Right hindlimb (tissue), 1 donor: ENCODE data around the gene KCNK3.
"Not testable (repeated sequence)": the region's sequence is repeated elsewhere in the genome, so short reads cannot be mapped to it uniquely, and the experiment has no call there.

ENCODE experiments used
- DNase-seq: peaks from one replicate; pipeline ENCODE4 v3.0.0-alpha.2; 2018

KCNK3 gene

DNA sequence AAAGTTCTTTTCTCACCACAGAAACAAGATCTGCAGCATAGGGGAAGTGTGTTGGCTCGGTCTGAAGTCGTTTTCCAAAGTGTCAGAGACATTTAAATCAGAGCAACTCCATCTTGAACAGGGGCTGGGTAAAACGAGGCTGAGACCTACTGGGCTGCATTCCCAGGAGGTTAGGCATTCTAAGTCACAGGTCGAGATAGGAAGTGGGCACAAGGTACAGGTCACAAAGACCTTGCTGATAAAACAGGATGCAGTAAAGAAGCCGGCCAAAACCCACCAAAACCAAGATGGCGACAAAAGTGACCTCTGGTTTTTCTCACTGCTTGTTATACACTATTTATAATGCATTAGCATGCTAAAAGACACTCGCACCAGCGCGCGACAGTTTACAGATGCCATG is 68.5 kb downstream of the KCNK3 start:
- not testable (repeated sequence) for DNase-seq

DNA sequence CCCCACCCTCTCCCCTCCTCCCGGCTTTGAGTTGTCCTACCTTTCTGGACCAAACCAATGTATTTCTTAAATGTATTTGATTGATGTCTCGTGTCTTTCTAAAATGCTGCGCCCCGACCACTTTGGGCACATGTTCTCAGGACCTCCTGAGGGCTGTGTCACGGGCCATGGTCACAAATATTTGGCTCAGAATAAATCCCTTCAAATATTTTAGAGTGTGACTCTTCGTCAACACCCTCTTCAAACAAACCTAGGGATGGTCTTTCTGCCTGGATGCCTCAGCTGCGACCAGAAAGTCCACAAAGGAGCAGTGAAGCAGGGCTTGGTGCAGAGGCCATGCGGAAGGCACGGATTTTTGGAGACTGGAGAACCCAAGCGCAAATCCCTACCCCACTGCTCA is 70.5 kb downstream of the KCNK3 start:
- DNase-seq = no peak

DNA sequence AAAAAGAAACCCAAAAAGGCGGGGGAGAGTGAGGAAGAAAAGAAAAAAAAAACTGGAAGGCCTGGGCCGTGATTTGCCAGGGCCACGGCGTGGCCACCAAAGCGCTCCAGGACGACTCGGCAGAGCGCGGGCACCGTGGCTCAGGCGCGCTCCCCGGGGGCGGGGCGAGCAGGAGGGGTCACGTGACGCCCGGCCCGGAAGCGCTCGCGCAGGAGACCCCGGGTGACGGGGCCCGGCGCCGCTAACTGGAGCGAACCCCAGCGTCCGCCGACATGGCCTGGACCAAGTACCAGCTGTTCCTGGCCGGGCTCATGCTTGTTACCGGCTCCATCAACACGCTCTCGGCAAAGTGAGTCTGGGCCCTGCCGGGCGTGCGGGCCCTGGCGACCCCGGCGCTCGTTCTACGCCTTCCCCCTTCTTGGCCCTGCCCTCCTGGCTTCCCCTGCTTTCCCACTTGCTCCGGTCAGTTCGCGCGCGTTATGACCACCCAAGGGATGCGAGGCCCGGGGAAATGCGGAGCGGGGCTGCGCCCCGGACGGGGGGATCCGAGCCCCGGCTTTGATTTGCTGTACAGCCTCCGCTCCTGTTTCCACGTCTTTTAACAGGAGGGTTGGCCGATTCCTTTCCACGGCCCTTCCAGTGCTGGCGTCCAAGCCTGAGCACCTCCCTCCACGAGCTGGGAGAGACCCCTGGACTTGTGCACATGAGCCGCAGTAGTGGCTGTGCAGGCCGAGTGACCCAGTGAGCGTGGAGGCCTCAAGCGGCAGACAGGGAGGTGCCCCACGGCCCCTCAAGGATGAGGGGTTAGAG is 71.8 kb downstream of the KCNK3 start, which contains the start of gene SLC35F6:
TSS of gene SLC35F6 (plus strand) at position 207 of the 810 bp plus-strand sequence. CDS start at position 273, 66 bp downstream.
- peak; percentile 88 for DNase-seq

DNA sequence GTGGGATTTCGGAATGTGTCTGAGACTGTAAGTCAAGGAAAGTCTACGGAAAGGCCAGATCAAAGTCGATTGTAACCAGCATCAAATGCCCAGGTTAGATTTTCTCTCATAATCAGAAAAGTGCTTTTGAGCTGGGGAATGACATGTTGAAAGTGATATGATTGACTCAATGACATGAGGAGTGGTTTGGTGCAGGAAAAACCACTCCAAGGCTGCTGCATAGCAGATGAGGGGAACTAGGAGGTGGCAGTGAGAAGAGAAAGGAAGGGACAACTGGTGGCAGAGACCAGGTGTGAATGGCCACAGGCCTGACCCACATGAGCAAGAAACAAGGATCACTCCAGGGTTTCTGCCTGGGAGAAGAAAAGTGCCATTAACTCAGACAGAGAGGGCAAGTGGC is 72.4 kb downstream of the KCNK3 start:
- DNase-seq = no peak

DNA sequence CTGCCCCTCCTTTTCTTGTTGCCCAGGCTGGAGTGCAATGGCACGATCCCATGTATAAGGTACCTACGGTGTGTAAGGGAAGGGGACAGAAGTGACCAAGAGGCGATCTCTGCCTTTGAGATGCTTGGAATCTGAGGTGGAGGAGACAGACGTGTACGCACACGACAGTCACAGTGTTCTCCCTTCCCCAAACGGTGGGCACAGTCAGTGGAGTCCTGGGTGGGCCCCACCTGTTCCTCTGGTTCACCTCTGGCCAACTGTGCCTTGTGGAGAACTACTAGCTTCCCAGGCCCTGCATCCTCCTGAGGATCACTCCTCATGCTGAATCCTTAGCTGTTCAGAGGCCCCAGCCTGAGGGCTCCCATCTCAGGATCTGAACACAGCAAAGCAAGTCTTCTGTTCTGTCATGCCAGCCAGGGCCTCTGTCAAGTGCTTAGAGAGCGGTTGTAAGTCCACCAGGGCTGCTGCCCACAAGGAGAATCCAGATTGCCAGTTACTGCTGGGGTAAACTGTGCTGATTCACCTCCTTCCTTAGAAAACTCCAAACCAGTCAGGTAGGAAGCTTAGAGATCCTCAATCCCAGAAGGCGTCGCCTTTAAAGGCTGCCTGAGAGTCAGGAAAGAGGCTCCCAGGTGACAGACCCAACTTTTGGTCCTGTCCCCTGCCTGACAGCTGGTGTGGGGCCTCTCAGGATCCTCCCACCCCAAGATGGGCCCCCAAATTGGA is 73.1 kb downstream of the KCNK3 start:
- DNase-seq = no peak

DNA sequence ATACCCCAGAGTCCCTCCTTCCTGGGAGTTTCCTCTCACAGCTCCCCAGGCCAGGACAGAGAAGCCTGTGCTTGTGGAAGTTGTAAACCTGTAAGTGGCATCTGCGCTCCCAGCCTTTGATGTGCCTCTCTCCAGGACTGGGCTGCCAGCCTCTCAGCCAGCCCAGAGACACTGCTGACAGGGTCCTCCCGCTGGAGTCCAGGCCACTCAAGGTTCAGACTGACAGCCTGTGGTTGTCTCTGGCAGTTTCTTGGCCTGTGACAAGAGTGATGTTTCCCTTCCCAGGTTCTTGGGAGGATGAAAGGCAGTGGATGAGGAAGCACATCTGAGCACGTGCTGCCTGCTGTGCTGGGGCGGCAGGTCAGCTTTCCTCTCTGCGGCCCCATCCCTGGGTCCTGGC is 74.6 kb downstream of the KCNK3 start:
- DNase-seq = no peak

DNA sequence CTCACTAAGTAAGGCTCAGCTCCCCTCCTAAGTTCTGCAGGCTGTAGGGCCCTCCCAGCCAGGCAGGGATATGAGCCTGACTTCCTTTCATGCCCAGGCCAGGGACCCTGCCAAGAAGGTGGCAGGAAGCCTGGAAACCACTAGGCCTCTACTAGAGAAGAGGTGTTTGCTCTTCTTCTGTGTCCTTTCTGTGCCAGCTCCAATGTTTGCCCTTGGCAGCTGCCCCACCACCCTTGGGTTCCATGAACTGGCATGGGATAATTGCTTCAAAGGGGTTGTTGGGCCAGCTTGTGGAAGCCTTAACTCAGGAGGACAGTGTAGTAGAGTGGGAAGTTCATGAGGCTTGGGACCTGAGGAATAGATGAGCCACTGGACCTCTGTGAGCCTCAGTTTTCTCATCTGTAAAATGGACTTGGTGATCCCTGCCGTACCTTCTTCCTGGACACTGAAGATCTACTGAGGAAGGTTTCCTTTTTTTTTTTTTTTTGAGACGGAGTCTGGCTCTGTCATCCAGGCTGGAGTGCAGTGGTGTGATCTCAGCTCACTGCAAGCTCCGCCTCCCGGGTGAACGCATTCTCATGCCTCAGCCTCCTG is 75.5 kb downstream of the KCNK3 start:
- DNase-seq = no peak

DNA sequence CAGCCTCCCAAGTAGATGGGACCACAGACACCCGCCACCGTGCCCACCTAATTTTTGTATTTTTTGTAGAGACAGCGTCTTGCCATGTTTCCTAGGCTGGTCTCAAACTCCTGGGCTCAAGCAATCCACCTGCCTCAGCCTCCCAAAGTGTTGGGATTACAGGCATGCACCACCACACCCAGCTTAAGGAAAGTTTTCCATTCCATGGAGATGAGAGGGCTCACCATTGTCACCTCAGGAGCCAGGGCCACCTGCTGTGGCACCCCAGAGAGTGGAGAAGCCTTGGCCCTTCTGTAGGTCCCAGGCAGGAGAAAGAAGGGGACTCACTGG is 76.2 kb downstream of the KCNK3 start:
- DNase-seq = no peak

DNA sequence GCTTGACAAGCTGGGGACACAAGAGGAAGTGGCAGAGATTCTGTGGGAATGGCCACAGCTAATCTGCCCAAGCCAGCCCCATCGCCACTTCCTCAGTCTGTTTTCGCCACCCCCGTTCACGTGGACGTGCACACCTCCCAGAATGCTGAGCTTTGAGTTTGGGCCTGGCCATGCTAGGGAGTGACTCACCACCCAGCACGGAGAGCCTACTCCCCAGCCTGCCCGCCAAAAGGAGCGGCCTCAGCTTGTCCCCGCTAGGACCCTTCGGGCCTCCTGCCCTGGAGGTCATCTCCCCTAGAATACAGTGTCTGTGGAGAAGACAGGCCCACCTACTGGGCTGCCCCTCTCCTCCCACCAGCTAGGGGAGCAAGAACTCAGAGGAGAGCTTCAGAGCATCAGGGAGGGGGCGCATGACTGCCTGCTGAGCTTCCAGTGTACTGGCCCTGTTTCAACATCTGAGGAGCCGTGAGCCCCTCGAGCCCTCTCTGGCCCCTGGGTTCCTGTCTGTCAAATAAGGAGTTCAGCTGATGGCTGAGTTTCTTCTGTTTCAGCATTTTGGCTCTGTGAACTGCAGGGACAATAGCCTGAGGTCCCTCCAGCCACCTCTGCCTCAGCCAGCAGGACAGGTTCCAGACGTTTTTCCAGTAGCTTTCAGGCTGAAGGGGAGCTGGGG is 76.7 kb downstream of the KCNK3 start:
- peak; percentile 57 for DNase-seq

DNA sequence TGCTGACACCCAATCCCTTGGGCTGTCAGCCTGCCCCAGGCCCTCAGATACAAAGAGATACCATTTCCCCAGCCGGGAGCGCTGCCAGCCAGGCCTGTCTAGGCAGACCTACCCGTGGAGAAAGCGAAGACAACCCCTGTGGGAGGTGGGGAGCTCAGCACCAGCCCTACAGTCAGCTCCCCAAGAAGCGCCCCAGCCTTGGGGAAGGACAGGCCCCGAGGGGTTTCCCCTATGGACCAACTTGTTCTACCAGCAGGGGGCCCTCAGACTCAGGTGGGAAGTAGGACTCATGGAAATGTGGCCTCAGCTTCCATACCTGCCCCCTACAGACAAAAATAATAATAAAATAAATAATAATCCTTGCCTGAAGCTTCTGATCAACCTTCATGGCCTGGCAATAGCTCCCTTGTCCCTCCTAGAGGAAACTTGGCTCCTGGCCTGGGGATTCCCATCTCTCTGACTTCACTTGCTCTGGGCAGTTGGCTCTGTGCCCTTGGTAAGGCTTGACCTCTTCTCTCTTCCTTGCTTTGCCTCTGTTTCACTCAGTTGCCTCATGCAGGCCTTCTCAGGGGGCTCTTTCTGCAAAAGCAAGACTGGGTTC is 78.6 kb downstream of the KCNK3 start:
- DNase-seq = no peak

DNA sequence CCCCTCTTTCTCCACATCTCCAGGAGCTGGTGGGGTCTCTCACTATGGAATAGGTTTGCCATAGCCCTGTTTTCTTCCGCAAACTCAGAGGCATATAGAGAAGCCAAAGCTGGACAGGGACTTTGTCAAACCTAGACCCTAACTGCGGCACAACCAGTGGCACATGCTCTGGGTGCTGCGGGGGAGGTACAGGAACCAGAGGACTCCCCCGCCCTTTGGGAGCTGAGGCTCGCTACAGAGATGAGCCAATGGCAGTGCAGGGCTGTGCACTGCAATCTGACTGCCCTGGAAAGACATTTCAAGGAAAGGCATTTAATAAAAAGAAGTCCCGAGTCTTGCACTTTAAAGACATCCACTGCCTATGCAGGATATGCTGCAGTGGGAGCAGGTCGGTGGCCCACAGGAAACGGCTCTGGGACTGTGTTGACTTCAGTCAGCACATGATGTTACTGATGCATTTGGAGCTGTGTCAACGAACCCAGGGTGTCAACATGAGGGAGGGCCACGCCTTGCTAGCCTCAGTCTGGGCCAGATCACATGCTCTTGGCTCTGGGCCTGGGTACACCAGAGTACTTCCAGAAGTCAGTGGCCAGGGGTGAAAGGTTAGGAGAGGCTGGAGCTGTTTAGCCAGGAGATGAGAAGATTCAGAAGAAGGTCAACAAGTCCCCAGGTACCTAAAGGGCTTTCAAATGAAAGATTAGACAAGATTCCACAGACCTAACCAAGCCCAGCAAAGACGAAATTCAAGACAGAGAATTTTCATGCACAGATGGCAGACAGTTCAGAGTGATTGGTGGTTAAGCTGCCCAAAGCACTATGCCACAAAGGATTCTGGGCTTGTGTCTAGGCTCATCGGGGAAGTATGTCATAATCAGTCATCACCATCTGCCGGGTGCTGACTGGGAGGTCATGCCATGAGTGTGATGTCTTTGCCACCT is 79.8 kb downstream of the KCNK3 start:
- peak; percentile 55 for DNase-seq

DNA sequence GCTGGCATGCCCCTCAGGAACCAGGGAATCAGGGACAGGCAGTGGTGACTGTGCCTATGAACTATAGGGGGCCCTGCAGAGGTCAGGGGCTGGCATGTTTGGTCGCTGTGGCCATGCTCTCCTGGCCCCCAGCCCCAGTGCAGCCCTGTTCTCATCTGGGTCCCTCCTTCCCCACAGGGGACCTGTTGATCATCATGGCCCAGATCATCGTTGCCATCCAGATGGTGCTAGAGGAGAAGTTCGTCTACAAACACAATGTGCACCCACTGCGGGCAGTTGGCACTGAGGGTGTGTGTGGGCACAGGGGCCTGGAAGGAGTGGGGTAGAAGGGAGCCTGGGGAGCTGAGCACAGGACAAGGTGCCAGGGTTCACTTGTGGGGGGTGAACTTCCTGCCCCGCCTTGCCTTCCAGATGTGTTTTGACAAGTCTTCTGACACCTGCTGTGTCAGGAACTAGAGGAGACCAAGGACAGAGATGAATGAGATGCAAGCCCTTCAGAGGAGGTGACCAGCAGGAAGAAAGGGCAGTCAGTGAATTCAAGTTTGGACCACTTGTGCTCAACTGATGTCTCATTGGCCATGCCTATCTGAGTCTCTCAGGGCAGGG is 83.8 kb downstream of the KCNK3 start:
- no peak for DNase-seq

DNA sequence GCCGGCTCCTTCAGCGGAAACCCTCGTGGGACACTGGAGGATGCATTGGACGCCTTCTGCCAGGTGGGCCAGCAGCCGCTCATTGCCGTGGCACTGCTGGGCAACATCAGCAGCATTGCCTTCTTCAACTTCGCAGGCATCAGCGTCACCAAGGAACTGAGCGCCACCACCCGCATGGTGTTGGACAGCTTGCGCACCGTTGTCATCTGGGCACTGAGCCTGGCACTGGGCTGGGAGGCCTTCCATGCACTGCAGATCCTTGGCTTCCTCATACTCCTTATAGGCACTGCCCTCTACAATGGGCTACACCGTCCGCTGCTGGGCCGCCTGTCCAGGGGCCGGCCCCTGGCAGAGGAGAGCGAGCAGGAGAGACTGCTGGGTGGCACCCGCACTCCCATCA is 85.6 kb downstream of the KCNK3 start:
- no peak for DNase-seq

DNA sequence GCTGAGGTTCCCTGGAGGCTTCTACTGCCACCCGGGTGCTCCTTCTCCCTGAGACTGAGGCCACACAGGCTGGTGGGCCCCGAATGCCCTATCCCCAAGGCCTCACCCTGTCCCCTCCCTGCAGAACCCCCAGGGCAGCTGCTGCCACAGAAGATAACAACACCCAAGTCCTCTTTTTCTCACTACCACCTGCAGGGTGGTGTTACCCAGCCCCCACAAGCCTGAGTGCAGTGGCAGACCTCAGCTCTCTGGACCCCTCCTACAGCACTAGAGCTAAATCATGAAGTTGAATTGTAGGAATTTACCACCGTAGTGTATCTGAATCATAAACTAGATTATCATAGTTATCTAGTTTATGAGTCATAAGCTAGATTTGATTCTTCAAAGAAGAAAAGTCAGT is 86.0 kb downstream of the KCNK3 start:
- no peak for DNase-seq

DNA sequence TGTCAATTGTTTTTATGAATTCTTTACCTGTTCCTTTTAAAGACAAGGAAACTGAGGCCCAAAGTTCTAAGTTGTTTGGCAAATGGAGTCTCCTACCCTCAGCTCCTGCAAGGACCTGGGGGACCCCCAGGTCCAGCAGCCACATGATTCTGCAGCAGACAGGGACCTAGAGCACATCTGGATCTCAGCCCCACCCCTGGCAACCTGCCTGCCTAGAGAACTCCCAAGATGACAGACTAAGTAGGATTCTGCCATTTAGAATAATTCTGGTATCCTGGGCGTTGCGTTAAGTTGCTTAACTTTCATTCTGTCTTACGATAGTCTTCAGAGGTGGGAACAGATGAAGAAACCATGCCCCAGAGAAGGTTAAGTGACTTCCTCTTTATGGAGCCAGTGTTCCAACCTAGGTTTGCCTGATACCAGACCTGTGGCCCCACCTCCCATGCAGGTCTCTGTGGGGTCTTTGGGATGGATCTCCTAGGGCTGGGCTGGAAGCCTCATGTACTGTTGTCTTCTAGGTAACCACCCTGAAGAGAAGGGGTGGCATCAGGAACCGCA is 87.8 kb downstream of the KCNK3 start:
- DNase-seq = no peak
